Mammary epithelial cell (primary cell): ENCODE results near the gene SH3PXD2B.

Experiments used
- EZH2 ChIP-seq: IDR thresholded peaks from 2 replicates; pipeline ENCODE4 v1.6.1; 2012; ENCODE audit warnings: low read length, inconsistent platforms, borderline replicate concordance
- TF ChIP-seq, protein P1 (sequence below), 2 donors: IDR thresholded peaks in 1 of 2; conservative IDR thresholded peaks in 1 of 2; 2 replicates each; pipeline ENCODE4 v1.5.1; 2011 to 2012; ENCODE audit warnings: inconsistent platforms in 2 of 2, low read length in 2 of 2, mild to moderate bottlenecking in 2 of 2, control low read depth in 1 of 2, low read depth in 1 of 2; ENCODE audit not compliant: insufficient read depth in 1 of 2; ENCODE audit errors: extremely low read depth in 1 of 2

DNA sequence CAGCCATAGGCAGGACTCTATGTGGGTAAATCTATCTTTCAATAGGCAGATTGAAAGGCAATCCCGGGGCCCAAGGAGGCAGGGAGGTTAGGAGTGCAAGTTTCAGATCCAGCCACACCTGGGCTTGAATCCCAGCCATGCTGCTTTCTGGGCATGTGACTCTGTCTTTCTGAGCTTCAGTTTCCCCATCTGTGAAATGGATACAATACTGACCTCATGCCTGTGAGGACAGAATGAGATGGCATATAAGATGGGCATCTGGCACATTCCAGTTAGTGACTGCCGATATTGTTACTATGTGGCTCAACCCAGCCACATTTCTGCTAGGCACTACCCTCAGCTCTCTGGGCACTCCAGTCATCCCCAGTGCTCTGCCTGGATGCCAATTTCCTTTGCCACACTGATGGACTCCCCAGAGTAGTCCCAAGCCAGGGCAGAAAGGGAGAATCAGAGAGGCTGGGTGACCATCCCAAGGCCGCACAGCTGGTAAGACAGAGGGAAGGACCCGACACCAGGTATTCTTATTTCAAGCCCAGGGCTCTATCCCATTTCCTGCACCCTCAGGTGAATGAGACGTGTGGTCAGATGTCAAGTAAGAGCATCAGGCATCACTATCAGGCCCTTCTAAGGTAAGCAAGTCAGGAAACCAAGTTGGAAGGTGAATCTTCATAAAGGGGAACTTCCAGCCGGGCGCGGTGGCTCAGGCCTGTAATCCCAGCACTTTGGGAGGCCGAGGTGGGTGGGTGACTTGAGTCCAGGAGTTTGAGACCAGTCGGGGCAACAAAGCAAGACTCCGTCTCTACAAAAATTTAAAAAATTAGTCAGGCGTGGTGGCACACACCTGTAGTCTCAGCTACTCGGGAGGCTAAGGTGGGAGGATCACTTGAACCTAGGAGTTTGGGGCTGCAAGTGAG, 38.7 kb downstream of the SH3PXD2B start:
- TF ChIP-seq, protein P1, sequence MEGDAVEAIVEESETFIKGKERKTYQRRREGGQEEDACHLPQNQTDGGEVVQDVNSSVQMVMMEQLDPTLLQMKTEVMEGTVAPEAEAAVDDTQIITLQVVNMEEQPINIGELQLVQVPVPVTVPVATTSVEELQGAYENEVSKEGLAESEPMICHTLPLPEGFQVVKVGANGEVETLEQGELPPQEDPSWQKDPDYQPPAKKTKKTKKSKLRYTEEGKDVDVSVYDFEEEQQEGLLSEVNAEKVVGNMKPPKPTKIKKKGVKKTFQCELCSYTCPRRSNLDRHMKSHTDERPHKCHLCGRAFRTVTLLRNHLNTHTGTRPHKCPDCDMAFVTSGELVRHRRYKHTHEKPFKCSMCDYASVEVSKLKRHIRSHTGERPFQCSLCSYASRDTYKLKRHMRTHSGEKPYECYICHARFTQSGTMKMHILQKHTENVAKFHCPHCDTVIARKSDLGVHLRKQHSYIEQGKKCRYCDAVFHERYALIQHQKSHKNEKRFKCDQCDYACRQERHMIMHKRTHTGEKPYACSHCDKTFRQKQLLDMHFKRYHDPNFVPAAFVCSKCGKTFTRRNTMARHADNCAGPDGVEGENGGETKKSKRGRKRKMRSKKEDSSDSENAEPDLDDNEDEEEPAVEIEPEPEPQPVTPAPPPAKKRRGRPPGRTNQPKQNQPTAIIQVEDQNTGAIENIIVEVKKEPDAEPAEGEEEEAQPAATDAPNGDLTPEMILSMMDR (conservative IDR thresholded peaks at IDR 0.05 in 1 of 2, IDR thresholded peaks at IDR 0.05 in 1 of 2; ENCODE audit: extremely low read depth in 1 of 2, insufficient read depth in 1 of 2, low read depth in 1 of 2, low read length in 2 of 2) = no peak
- no peak for TF ChIP-seq EZH2
